K562 (cell line): ENCODE data around the gene CNOT6. TPM values are rescaled to one million over a fixed set of nuclear protein-coding genes. Genes with fewer than 3 reads are reported as not detected.
"Not testable (repeated sequence)": the region's sequence is repeated elsewhere in the genome, so short reads cannot be mapped to it uniquely, and the experiment has no call there.

Experiments used
- ATAC-seq: fragments of 200-7000 bp; cut with Tn5 transposase; 3 replicates; pipeline ENCODE4 v1.9.1; 2020; ENCODE audit warnings: moderate library complexity
- BruUV-seq: library from RNA; stranded (reverse); fragments of 400-500 nt; replicated peaks from 2 replicates; lab custom pipeline; 2021; lab: Mats Ljungman, UMichigan
- CTCF ChIA-PET: fragments of 300-600 bp; formaldehyde crosslinking; extraction: SDS; loops from one replicate; lab custom pipeline; 2021; ENCODE audit warnings: low intra/inter-chr PET ratio; lab: Yijun Ruan, JAX
- POLR2A ChIA-PET: fragments of 300-600, 350-650 bp; sonication (Branson Sonifier 250); formaldehyde crosslinking; extraction: SDS; loops from one replicate; lab custom pipeline; 2021; ENCODE audit warnings: antibody characterized with exemption, inconsistent platforms; lab: Yijun Ruan, JAX
- DNase-seq, 4 experiments: peaks; one replicate each; pipeline versions ENCODE4 v3.0.0 to v3.0.0-alpha.2; 2011 to 2018; ENCODE audit warnings: low spot score in 3 of 4, mixed read lengths in 3 of 4; ENCODE audit errors: extremely low read depth in 1 of 4
- FAIRE-seq: peaks from 2 replicates; lab custom pipeline; 2011; peaks lifted over from hg19 to GRCh38; lab: Jason Lieb, UNC
- H2AFZ ChIP-seq: 2 replicates; pipeline ENCODE4 v1.6.0; 2011; ENCODE audit warnings: low read depth, low read length, control low read depth, inconsistent platforms
- H3K27ac ChIP-seq: fragments of 200-600 bp; 3 replicates; pipeline ENCODE4 v1.8.0; 2011; ENCODE audit warnings: low read depth, mild to moderate bottlenecking, control low read depth, inconsistent platforms, low read length, moderate library complexity, mixed read lengths; ENCODE audit errors: extremely low read depth
- H3K27me3 ChIP-seq, 2 experiments: fragments of 300-600 bp in 1 of 2; 2 replicates in 1 of 2; 3 replicates in 1 of 2; pipeline versions ENCODE4 v1.6.0 to v1.8.0; 2011; ENCODE audit warnings: inconsistent platforms in 2 of 2, low read length in 2 of 2, mild to moderate bottlenecking in 1 of 2, mixed read lengths in 1 of 2, moderate library complexity in 1 of 2; ENCODE audit not compliant: control insufficient read depth in 2 of 2, insufficient read depth in 2 of 2
- H3K36me3 ChIP-seq: fragments of 300-600 bp; 3 replicates; pipeline ENCODE4 v1.8.0; 2011; ENCODE audit warnings: mild to moderate bottlenecking, low read length, inconsistent platforms; ENCODE audit not compliant: control insufficient read depth, insufficient read depth
- H3K4me1 ChIP-seq, 2 experiments: fragments of 200-600 bp in 1 of 2; replicated peaks in 1 of 2; 2 replicates in 1 of 2; 3 replicates in 1 of 2; pipeline versions ENCODE4 v1.5.1 to v1.8.0; 2011; ENCODE audit warnings: inconsistent platforms in 2 of 2, low read length in 2 of 2, mild to moderate bottlenecking in 1 of 2, mixed read lengths in 1 of 2, moderate library complexity in 1 of 2; ENCODE audit not compliant: control insufficient read depth in 2 of 2, insufficient read depth in 2 of 2
- H3K4me2 ChIP-seq: 2 replicates; pipeline ENCODE4 v1.6.1; 2011; ENCODE audit warnings: low read length, control low read depth, inconsistent platforms, mixed read lengths; ENCODE audit not compliant: insufficient read depth
- H3K4me3 ChIP-seq: fragments of 200-600 bp; sonication (generic), shearing (Covaris generic); 2 replicates; pipeline ENCODE4 v1.5.1; 2016; ENCODE audit warnings: control low read depth, inconsistent platforms
- H3K79me2 ChIP-seq: fragments of 200-600 bp; 3 replicates; pipeline ENCODE4 v1.8.0; 2011; ENCODE audit warnings: low read length, inconsistent platforms; ENCODE audit not compliant: control insufficient read depth, insufficient read depth
- H3K9ac ChIP-seq, 2 experiments: 2 replicates each; pipeline versions ENCODE4 v1.6.0 to v1.6.1; 2011; ENCODE audit warnings: low read depth in 2 of 2, low read length in 2 of 2, control low read depth in 1 of 2, inconsistent platforms in 1 of 2, mild to moderate bottlenecking in 1 of 2, mixed read lengths in 1 of 2; ENCODE audit not compliant: insufficient read depth in 1 of 2
- H3K9me1 ChIP-seq: one replicate; pipeline ENCODE4 v1.6.0; 2011; ENCODE audit warnings: inconsistent platforms, mild to moderate bottlenecking, low read length, moderate library complexity; ENCODE audit not compliant: control insufficient read depth, insufficient read depth
- H3K9me3 ChIP-seq: replicated peaks from 2 replicates; pipeline ENCODE4 v1.5.1; 2011; ENCODE audit warnings: low read depth, low read length, inconsistent platforms; ENCODE audit not compliant: control insufficient read depth, insufficient read depth
- H4K20me1 ChIP-seq: replicated peaks from 2 replicates; pipeline ENCODE4 v1.6.1; 2011; ENCODE audit warnings: low read length, inconsistent platforms, mixed read lengths; ENCODE audit not compliant: control insufficient read depth, insufficient read depth
- ASH1L ChIP-seq: fragments of 450-650 bp; IDR thresholded peaks from 2 replicates; pipeline ENCODE4 v1.6.1; 2018; ENCODE audit warnings: borderline replicate concordance, mild to moderate bottlenecking, low read depth; ENCODE audit not compliant: partially characterized antibody
- FOS ChIP-seq: IDR thresholded peaks from 3 replicates; pipeline ENCODE4 v1.6.1; 2011; ENCODE audit not compliant: insufficient read length; ENCODE audit errors: extremely low read depth
- GTF2B ChIP-seq: IDR thresholded peaks from 2 replicates; pipeline ENCODE4 v1.6.1; 2011; ENCODE audit not compliant: insufficient read length; ENCODE audit errors: extremely low read depth
- GTF2F1 ChIP-seq: IDR thresholded peaks from 2 replicates; pipeline ENCODE4 v1.6.1; 2011; ENCODE audit warnings: low read depth, low read length, improper control_type of control experiment
- LARP7 ChIP-seq: fragments of 450-650 bp; IDR thresholded peaks from 2 replicates; pipeline ENCODE4 v1.6.1; 2016
- MAFK ChIP-seq: IDR thresholded peaks from 2 replicates; pipeline ENCODE4 v1.6.1; 2011; ENCODE audit warnings: low read length, improper control_type of control experiment
- NFYB ChIP-seq: IDR thresholded peaks from 2 replicates; pipeline ENCODE4 v1.6.1; 2011; ENCODE audit warnings: mild to moderate bottlenecking, moderate library complexity; ENCODE audit not compliant: insufficient read length; ENCODE audit errors: extremely low read depth
- RBM25 ChIP-seq: fragments of 200-400 bp; formaldehyde crosslinking; IDR thresholded peaks from 2 replicates; pipeline ENCODE4 v1.6.1; 2018; ENCODE audit warnings: low read length, low read depth, moderate library complexity; ENCODE audit not compliant: severe bottlenecking
- TSC22D4 ChIP-seq: fragments of 450-650 bp; IDR thresholded peaks from 2 replicates; pipeline ENCODE4 v1.6.1; 2016; ENCODE audit warnings: missing genetic modification characterization, missing biosample characterization, control low read depth
- WGBS: fragments of 100-300 bp; shearing (Covaris generic); methylation state at CpG from one replicate; pipeline ENCODE4 v1.1.6; 2016; ENCODE audit warnings: low coverage, mixed read lengths; ENCODE audit not compliant: insufficient coverage; ENCODE audit errors: missing lambda C conversion rate; 5-methylcytosine and 5-hydroxymethylcytosine counted together
- in situ Hi-C: fragments of 300-500 bp; cut with MboI; formaldehyde crosslinking; loops from 4 replicates; pipeline ENCODE4 v1.15.0; 2018; ENCODE audit warnings: inconsistent platforms, mixed read lengths
- intact Hi-C: fragments of 100-400 bp; cut with micrococcal nuclease; formaldehyde crosslinking; loops from 2 replicates; pipeline ENCODE4 v1.14.2; 2022
- polyA plus RNA-seq, 8 experiments: library from polyadenylated mRNA; depleted of rRNA in 4 of 8; stranded (reverse) in 5 of 8; unstranded in 3 of 8; fragments of >200 nt; fragmentation: Nextera tagmentation in 2 of 8; fragmentation: Illumina TruSeq in 1 of 8; extraction: Ambion mirVana in 2 of 8; extraction: Trizol in 1 of 8; gene quantifications; 2 replicates each; pipeline versions ENCODE4 v1.2.1 to v1.2.3, GENCODE V29; 2011 to 2014; ENCODE audit warnings: inconsistent platforms in 1 of 8, missing spikeins in 1 of 8
- total RNA-seq, 7 experiments: library from RNA; depleted of rRNA in 6 of 7; stranded (reverse); fragments of >200 nt in 6 of 7; fragmentation: Illumina TruSeq in 2 of 7; extraction: Trizol in 2 of 7; gene quantifications; 2 replicates each; pipeline versions ENCODE4 v1.2.1 to v1.2.3, GENCODE V29; 2011 to 2021; ENCODE audit warnings: low replicate concordance in 1 of 7

Gene CNOT6
- total and polyA plus RNA-seq, 9 of the 15 experiments (the other 6 are each of a cell fraction or from before 2014, with no cell fraction given) = 4.9 to 32.4 (median 14.0) TPM

DNA sequence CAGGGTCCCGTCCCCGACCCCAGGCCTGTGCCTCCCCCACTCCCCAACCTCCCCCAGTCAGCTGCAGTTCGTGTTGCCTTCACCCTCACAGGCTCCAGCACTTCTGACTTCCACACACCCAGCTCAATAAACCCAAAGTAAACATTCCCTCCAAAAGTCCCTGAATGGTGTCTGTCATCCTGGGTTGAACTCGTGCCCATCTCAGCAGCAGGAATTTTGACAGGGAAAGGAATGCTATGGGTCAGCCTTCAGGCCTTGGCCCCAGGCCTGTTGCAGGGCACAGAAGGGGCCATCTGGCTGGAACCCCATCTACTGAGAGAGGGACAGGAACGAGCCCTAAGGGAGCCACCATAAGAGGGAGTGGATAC lies 29.6 kb upstream of the CNOT6 start:
- intact Hi-C loops (no loop called here), in situ Hi-C loops (no loop called here)
- no peak for TF ChIP-seq MAFK
- TF ChIP-seq LARP7 = no peak
- TF ChIP-seq GTF2F1 = no peak
- no peak for TF ChIP-seq GTF2B
- TF ChIP-seq TSC22D4 (tag) = no peak
- CTCF ChIA-PET = no interaction called here
- BruUV-seq = no TSS peak
- ATAC-seq = no peak
- Histone ChIP-seq H3K27ac (no peak overlapping the region), H3K9me1 (no peaks in the 10 kb centered on the region), H3K9ac (no peak overlapping the region), H3K9me3 (no peaks in the 10 kb centered on the region), H3K79me2 (no peaks in the 10 kb centered on the region), H3K4me2 (no peak overlapping the region), H3K36me3 (no peaks in the 10 kb centered on the region), H4K20me1 (0 out of 2 replicates have a peak, but pooled peaks cover 3% of the 10 kb centered on the region), H3K27me3 (peaks cover 6 to 80% of the 10 kb centered on the region in 2 experiments; a peak in 4 of 5 replicates), H2AFZ (no peak overlapping the region), H3K4me1 (peaks cover 0 to 10% of the 10 kb centered on the region in 2 experiments; a peak in 2 of 5 replicates), H3K4me3 (no peak overlapping the region)
- POLR2A ChIA-PET = no interaction called here
- 0% methylated on average over 2 of the region's 5 CpGs for WGBS
- DNase-seq = no peak
- no peak for FAIRE-seq

- FAIRE-seq, H3K9me1 ChIP-seq, BruUV-seq, H3K4me2 ChIP-seq, H3K4me1 ChIP-seq, ATAC-seq, H3K9ac ChIP-seq, POLR2A ChIA-PET, H3K9me3 ChIP-seq, CTCF ChIA-PET, H3K27ac ChIP-seq, DNase-seq, H3K4me3 ChIP-seq, in situ Hi-C loops, H4K20me1 ChIP-seq, intact Hi-C loops, H3K79me2 ChIP-seq, H2AFZ ChIP-seq, H3K36me3 ChIP-seq: not testable (repeated sequence)
- TF ChIP-seq FOS = peak; percentile 48
- peak; percentile 85 for TF ChIP-seq NFYB
- peak; percentile 5 for TF ChIP-seq RBM25
- peak; percentile 26 for TF ChIP-seq ASH1L
- 19% methylated on average over 4 of the region's 4 CpGs for WGBS
- H3K27me3 ChIP-seq = peaks cover 4 to 77% of the 10 kb centered on the region in 2 experiments; a peak in 3 of 5 replicates
Measured at GRCh38 chr5:180465052-180465451, 29.1 kb upstream of the CNOT6 start.
